B cell (primary cell): ENCODE data around the gene ITGB1.

ENCODE experiments used
- CTCF ChIP-seq: fragments of 200-600 bp; IDR thresholded peaks from one replicate; pipeline ENCODE4 v1.8.0; 2022; ENCODE audit warnings: antibody characterized with exemption, mild to moderate bottlenecking
- EZH2 ChIP-seq: IDR thresholded peaks from 2 replicates; pipeline ENCODE4 v1.6.1; 2012; ENCODE audit warnings: borderline replicate concordance, low read depth, mild to moderate bottlenecking, moderate library complexity, low read length; ENCODE audit not compliant: insufficient read depth, poor library complexity, severe bottlenecking

GRCh38 chr10:32954545-32955298, 3.3 kb downstream of the ITGB1 start:
- TF ChIP-seq CTCF (no peak), EZH2 (no peak)
